ENCODE results near the gene KAZN.
"Not testable (repeated sequence)": the region's sequence is repeated elsewhere in the genome, so short reads cannot be mapped to it uniquely, and the experiment has no call there.

KAZN gene

DNA sequence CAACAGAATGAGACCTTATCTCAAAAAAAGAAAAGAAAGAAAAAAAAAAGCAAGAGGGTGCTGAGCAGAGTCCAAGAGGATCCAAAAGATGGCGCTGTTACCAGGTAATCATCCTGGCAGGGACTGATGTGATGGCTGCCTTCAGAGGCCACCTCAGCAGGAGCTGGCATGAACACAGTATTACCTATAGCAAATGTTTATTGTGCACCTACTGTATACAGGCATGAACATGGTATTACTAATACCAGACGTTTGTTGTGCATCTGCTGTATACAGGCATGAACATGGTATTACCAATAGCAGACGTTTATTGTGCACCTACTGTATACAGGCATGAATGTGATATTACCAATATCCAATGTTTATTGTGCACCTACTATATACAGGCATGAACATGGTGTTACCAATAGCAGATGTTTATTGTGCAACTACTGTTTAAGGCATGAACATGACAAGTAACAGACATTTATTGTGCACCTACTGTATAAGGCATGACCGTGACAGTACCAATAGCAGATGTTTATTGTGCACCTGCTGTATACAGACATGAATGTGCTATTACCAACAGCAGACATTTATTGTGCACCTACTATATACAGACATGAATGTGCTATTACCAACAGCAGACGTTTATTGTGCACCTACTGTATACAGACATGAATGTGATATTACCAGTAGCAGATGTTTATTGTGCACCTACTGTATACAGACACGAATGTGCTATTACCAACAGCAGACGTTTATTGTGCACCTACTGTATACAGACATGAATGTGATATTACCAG, 439.9 kb downstream of the KAZN start:
- Histone ChIP-seq H3K27ac (ENCODE audit: low read depth, low read length, poor library complexity, severe bottlenecking) (no peak overlapping the region), H4K20me1 (ENCODE audit: insufficient read depth, low read length) (no peaks in the 10 kb centered on the region), H3K9me3 (ENCODE audit: low read length) (no peaks in the 10 kb centered on the region), H3K9ac (ENCODE audit: low read length) (no peak overlapping the region), H3K79me2 (ENCODE audit: insufficient read depth, low read length) (no peaks in the 10 kb centered on the region), H3K9me2 (ENCODE audit: low read depth, low read length) (no peaks in the 10 kb centered on the region), H3K4me1 (ENCODE audit: insufficient read depth, low read length, severe bottlenecking) (no peaks in the 10 kb centered on the region), H3K27me3 (ENCODE audit: insufficient read depth, low read length) (no peaks in the 10 kb centered on the region), H3K4me3 (ENCODE audit: low read depth, low read length, poor library complexity, severe bottlenecking) (no peak overlapping the region), H3K4me2 (ENCODE audit: low read length) (no peak overlapping the region), H3K36me3 (ENCODE audit: insufficient read depth, low read length) (no peaks in the 10 kb centered on the region), H3F3A (ENCODE audit: insufficient read depth, low read length) (no peaks in the 10 kb centered on the region), H2AFZ (ENCODE audit: low read length) (no peak overlapping the region)
- no peak for TF ChIP-seq EZH2 (IDR thresholded peaks at IDR 0.05; ENCODE audit: borderline replicate concordance, low read length)
- TF ChIP-seq, protein P1, sequence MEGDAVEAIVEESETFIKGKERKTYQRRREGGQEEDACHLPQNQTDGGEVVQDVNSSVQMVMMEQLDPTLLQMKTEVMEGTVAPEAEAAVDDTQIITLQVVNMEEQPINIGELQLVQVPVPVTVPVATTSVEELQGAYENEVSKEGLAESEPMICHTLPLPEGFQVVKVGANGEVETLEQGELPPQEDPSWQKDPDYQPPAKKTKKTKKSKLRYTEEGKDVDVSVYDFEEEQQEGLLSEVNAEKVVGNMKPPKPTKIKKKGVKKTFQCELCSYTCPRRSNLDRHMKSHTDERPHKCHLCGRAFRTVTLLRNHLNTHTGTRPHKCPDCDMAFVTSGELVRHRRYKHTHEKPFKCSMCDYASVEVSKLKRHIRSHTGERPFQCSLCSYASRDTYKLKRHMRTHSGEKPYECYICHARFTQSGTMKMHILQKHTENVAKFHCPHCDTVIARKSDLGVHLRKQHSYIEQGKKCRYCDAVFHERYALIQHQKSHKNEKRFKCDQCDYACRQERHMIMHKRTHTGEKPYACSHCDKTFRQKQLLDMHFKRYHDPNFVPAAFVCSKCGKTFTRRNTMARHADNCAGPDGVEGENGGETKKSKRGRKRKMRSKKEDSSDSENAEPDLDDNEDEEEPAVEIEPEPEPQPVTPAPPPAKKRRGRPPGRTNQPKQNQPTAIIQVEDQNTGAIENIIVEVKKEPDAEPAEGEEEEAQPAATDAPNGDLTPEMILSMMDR (IDR thresholded peaks at IDR 0.05; ENCODE audit: low read length) = peak; percentile 59

GRCh38 chr1:15039017-15039648, 440.6 kb downstream of the KAZN start:
- no peaks in the 10 kb centered on the region for H3K79me2 ChIP-seq (ENCODE audit: insufficient read depth, low read length)
- H3F3A ChIP-seq (ENCODE audit: insufficient read depth, low read length) = no peaks in the 10 kb centered on the region
- no peaks in the 10 kb centered on the region for H3K9me3 ChIP-seq (ENCODE audit: low read length)
- 0 out of 2 replicates have a peak, but pooled peaks cover 4% of the 10 kb centered on the region for H3K27me3 ChIP-seq (ENCODE audit: insufficient read depth, low read length)
- H3K4me2 ChIP-seq (ENCODE audit: low read length) = no peak overlapping the region
- H2AFZ ChIP-seq (ENCODE audit: low read length) = no peak overlapping the region
- H3K9ac ChIP-seq (ENCODE audit: low read length) = no peak overlapping the region
- H3K36me3 ChIP-seq (ENCODE audit: insufficient read depth, low read length) = no peaks in the 10 kb centered on the region
- TF ChIP-seq EZH2 (IDR thresholded peaks at IDR 0.05; ENCODE audit: borderline replicate concordance, low read length) = no peak
- TF ChIP-seq, protein P1 (IDR thresholded peaks at IDR 0.05; ENCODE audit: low read length) = no peak
- H3K4me1 ChIP-seq (ENCODE audit: insufficient read depth, low read length, severe bottlenecking) = no peaks in the 10 kb centered on the region
- no peaks in the 10 kb centered on the region for H4K20me1 ChIP-seq (ENCODE audit: insufficient read depth, low read length)
- no peak overlapping the region for H3K4me3 ChIP-seq (ENCODE audit: low read depth, low read length, poor library complexity, severe bottlenecking)
- no peaks in the 10 kb centered on the region for H3K9me2 ChIP-seq (ENCODE audit: low read depth, low read length)
- H3K27ac ChIP-seq (ENCODE audit: low read depth, low read length, poor library complexity, severe bottlenecking) = no peak overlapping the region

DNA sequence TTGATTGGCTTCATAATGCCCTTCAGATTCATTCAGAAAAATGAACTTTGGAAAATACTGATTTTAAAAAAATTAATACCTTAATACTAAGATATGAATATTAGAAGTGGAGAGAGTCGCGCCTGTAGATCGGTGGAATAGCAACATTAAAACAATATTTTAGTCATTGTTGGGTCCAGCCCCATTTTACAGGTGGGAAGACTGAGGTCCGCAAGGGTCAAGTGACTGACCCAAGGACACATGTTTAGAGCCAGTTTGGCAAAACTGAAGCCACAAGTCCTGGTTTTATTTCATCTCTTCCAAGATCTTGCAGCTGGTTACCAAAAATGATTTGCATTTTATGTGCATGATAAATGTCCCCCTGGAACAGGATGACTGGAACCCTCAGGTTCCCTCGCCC, 441.4 kb downstream of the KAZN start:
- H3K9me2 ChIP-seq (ENCODE audit: low read depth, low read length) = no peaks in the 10 kb centered on the region
- H3K9me3 ChIP-seq (ENCODE audit: low read length) = no peaks in the 10 kb centered on the region
- H3K4me2 ChIP-seq (ENCODE audit: low read length) = no peak overlapping the region
- no peak overlapping the region for H3K27ac ChIP-seq (ENCODE audit: low read depth, low read length, poor library complexity, severe bottlenecking)
- no peaks in the 10 kb centered on the region for H3K79me2 ChIP-seq (ENCODE audit: insufficient read depth, low read length)
- H4K20me1 ChIP-seq (ENCODE audit: insufficient read depth, low read length) = no peaks in the 10 kb centered on the region
- TF ChIP-seq, protein P1 (IDR thresholded peaks at IDR 0.05; ENCODE audit: low read length) = no peak
- TF ChIP-seq EZH2 (IDR thresholded peaks at IDR 0.05; ENCODE audit: borderline replicate concordance, low read length) = no peak
- H3K4me1 ChIP-seq (ENCODE audit: insufficient read depth, low read length, severe bottlenecking) = no peaks in the 10 kb centered on the region
- H2AFZ ChIP-seq (ENCODE audit: low read length) = no peak overlapping the region
- H3F3A ChIP-seq (ENCODE audit: insufficient read depth, low read length) = no peaks in the 10 kb centered on the region
- no peaks in the 10 kb centered on the region for H3K36me3 ChIP-seq (ENCODE audit: insufficient read depth, low read length)
- H3K9ac ChIP-seq (ENCODE audit: low read length) = no peak overlapping the region
- H3K27me3 ChIP-seq (ENCODE audit: insufficient read depth, low read length) = 0 out of 2 replicates have a peak, but pooled peaks cover 4% of the 10 kb centered on the region
- H3K4me3 ChIP-seq (ENCODE audit: low read depth, low read length, poor library complexity, severe bottlenecking) = no peak overlapping the region

DNA sequence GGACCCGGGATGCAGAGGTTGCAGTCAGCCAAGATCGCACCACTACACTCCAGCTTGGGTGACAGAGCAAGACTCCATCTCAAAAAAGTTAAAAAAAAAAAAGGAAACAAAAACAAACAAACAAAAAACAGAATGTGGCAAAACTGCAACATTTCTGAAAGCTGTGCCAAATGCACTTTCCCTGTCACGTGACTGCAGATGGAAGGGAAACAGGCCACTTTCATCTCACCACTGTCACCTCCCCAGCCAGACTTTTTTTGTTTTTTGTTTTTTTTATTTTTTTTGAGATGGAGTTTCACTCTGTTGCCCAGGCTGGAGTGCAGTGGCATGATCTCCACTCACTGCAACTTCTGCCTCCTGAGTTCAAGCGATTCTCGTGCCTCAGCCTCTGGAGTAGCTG, 442.2 kb downstream of the KAZN start:
- H3K36me3 ChIP-seq (ENCODE audit: insufficient read depth, low read length); H4K20me1 ChIP-seq (ENCODE audit: insufficient read depth, low read length); H3F3A ChIP-seq (ENCODE audit: insufficient read depth, low read length); H3K4me2 ChIP-seq (ENCODE audit: low read length); H3K4me3 ChIP-seq (ENCODE audit: low read depth, low read length, poor library complexity, severe bottlenecking); H3K27me3 ChIP-seq (ENCODE audit: insufficient read depth, low read length); H2AFZ ChIP-seq (ENCODE audit: low read length); H3K9me2 ChIP-seq (ENCODE audit: low read depth, low read length); H3K79me2 ChIP-seq (ENCODE audit: insufficient read depth, low read length); H3K9ac ChIP-seq (ENCODE audit: low read length); H3K4me1 ChIP-seq (ENCODE audit: insufficient read depth, low read length, severe bottlenecking); H3K9me3 ChIP-seq (ENCODE audit: low read length); H3K27ac ChIP-seq (ENCODE audit: low read depth, low read length, poor library complexity, severe bottlenecking): not testable (repeated sequence)
